ENCODE measurements around the gene PACS1.
"Not testable (repeated sequence)": the region's sequence is repeated elsewhere in the genome, so short reads cannot be mapped to it uniquely, and the experiment has no call there.

The PACS1 gene

DNA sequence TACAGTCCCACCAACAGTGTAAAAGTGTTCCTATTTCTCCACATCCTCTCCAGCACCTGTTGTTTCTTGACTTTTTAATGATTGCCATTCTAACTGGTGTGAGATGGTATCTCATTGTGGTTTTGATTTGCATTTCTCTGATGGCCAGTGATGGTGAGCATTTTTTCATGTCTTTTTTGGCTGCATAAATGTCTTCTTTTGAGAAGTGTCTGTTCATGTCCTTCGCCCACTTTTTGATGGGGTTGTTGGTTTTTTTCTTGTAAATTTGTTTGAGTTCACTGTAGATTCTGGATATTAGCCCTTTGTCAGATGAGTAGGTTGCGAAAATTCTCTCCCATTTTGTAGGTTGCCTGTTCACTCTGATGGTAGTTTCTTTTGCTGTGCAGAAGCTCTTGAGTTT is 22.1 kb downstream of the PACS1 start:
- in situ Hi-C loops (cut with MboI; ENCODE audit: low sequenced_read_pairs); H3K4me1 ChIP-seq; H3K36me3 ChIP-seq (replicated peaks); H3K4me3 ChIP-seq; H3K9me3 ChIP-seq; H3K27me3 ChIP-seq (ENCODE audit: low read depth); DNase-seq (ENCODE audit: low spot score in 2 of 2): not testable (repeated sequence)

DNA sequence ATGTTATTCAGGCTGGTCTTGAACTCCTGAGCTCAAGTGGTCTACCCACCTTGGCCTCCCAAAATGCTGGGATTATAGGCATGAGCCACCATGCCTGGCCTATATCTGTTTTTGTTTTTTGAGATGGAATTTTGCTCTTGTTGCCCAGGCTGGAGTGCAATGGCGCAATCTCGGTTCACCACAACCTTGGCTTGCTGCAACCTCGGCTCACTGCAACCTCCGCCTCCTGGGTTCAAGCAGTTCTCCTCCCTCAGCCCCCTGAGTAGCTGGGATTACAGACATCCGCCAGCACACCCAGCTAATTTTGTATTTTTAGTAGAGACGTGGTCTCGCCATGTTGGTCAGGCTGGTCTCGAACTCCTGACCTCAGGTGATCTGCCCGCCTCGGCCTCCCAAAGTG is 29.7 kb downstream of the PACS1 start:
- H3K4me3 ChIP-seq; in situ Hi-C loops (cut with MboI; ENCODE audit: low sequenced_read_pairs); DNase-seq (ENCODE audit: low spot score in 2 of 2): not testable (repeated sequence)

DNA sequence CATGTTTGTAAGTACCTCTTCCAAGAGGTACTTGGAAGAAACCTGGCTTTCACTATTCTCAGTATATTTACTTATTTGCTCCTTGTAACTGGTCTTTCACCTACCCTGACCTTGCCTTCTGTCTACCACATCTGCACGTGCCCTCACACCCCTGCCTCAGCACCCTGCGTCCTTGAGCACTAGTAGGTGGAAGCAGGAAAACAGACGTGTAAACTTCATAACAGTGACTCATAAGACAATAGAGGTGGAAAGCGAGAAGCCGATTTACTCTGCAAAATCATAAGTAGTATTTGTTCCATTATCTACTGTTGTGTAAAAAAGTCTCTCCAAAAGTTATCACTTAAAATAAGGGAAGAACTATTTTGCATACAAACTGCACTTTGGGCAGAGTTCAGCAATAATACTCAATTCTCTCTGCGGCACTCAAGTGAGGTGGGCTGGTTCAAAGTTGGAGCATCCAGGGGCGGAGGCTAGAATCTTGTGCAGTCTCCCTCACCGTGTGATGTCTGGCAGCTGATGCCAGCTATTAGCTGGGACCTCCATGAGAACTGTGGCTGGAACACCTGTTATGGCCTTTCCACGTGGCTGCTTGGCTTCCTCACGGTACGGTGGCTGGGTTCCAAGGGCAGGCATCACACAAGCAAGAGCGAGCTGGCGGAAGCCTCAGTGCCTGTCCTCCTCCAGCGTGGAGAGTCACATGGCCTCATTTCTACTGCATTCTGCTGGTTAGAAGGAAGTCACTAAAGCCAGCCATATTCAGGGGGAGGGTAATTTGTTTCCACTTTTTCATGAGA is 30.4 kb downstream of the PACS1 start:
- no peaks in the 10 kb centered on the region for H3K9me3 ChIP-seq
- H3K27me3 ChIP-seq (ENCODE audit: low read depth): no peaks in the 10 kb centered on the region
- no peaks in the 10 kb centered on the region for H3K36me3 ChIP-seq (replicated peaks)
- H3K4me3 ChIP-seq: no peak overlapping the region
- peak in 1 of 2 experiments; percentile 12 for DNase-seq (ENCODE audit: low spot score in 2 of 2)
- H3K4me1 ChIP-seq: no peaks in the 10 kb centered on the region
- in situ Hi-C loops (cut with MboI; ENCODE audit: low sequenced_read_pairs): no loop called here

More for the DNA sequence above, 29.7 kb downstream of the PACS1 start:
- H3K9me3 ChIP-seq; H3K4me1 ChIP-seq; H3K27me3 ChIP-seq (ENCODE audit: low read depth); H3K36me3 ChIP-seq (replicated peaks): not testable (repeated sequence)

DNA sequence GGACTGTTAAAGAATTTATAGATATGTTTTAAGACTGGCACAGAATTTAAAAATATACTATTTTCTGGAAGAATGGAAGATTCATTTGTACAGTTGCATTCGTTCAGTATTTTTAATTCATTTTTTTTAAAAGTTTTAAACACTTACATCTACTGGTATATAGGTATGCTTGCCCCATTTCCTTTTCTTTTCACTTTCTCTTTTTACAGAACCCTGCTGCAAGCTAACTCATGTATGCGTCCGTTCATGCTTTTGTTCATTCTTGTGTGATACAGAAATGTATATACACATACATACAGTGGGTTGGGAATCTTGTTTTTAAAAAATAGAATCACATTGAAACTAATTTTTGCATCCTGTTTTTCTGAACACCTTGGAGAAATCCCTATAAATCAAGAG is 31.0 kb downstream of the PACS1 start:
- DNase-seq (ENCODE audit: low spot score in 2 of 2): no peak
- no peaks in the 10 kb centered on the region for H3K36me3 ChIP-seq (replicated peaks)
- in situ Hi-C loops (cut with MboI; ENCODE audit: low sequenced_read_pairs): no loop called here
- H3K4me3 ChIP-seq: no peak overlapping the region
- H3K9me3 ChIP-seq: no peaks in the 10 kb centered on the region
- H3K27me3 ChIP-seq (ENCODE audit: low read depth): no peaks in the 10 kb centered on the region
- H3K4me1 ChIP-seq: no peaks in the 10 kb centered on the region

DNA sequence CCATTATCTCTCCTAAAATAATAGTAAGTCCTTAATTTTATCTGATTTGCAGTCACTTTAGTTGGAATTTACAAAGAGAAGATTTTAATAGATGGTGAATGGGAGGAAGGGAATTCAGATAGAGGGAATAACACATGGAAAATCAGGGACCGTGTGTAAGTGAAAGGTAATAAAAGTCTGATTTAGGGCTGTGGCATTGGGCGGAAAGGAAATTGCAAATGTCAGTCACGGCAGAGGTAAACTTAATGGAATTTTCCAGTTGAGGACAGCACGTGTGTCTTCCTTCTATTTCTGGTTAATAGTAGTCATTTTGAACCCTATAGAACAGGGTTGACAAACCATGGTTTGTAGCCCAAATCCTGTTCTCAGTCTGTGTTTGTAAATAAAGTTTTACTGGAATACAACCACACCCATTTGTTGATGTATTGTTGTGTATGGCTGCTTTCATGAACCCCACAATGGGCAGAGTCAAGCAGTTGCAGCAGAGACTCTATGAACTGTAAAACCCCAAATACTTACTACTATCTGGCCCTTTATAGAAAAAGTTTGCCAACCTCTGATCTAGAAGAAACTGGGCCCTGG is 34.1 kb downstream of the PACS1 start:
- Histone ChIP-seq H3K36me3 (replicated peaks) (no peaks in the 10 kb centered on the region), H3K9me3 (no peaks in the 10 kb centered on the region), H3K27me3 (ENCODE audit: low read depth) (no peaks in the 10 kb centered on the region), H3K4me1 (no peaks in the 10 kb centered on the region), H3K4me3 (no peak overlapping the region)
- in situ Hi-C loops (cut with MboI; ENCODE audit: low sequenced_read_pairs): no loop called here
- DNase-seq (ENCODE audit: low spot score in 2 of 2): no peak

DNA sequence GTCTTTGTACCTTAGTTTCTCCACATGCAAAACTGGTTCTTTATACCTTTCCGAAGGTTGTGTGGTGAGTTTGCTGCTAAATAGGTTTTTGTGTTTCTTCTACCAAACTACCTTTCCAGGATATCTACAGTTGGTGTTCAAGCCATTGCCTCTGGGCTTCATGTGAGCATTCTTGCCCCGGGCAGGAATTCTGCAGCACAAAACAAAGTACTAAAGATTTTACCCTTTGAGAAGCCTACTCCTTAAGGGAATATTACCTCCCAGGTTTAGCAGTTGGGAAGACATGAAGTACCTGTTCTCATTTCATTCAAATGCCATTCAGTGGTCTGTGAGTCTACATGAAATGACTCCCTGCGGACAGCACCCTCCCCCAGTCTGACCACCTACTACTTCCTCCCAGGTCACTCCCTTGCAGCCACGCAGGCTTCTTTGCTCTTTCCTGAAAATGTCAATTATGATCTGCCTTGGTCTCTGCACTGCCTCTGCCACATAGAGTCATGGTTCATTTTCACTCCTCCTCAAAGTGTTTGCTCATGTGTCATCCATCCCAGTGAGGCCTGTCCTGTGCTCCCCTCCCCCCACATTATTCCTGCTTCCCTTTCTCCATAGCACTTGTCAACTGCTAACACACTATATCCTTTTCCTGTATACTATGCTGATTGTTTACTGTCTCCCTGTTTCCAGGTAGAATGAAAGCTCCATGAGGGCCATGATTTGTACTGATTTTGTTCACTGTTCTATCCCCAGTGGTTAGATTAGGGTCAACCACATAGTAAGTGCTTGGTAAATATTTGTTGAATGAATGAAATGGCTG is 36.9 kb downstream of the PACS1 start:
- in situ Hi-C loops (cut with MboI; ENCODE audit: low sequenced_read_pairs): no loop called here
- no peaks in the 10 kb centered on the region for H3K36me3 ChIP-seq (replicated peaks)
- no peak for DNase-seq (ENCODE audit: low spot score in 2 of 2)
- H3K4me3 ChIP-seq: no peak overlapping the region
- H3K9me3 ChIP-seq: no peaks in the 10 kb centered on the region
- no peaks in the 10 kb centered on the region for H3K27me3 ChIP-seq (ENCODE audit: low read depth)
- peaks cover 4% of the 10 kb centered on the region for H3K4me1 ChIP-seq

DNA sequence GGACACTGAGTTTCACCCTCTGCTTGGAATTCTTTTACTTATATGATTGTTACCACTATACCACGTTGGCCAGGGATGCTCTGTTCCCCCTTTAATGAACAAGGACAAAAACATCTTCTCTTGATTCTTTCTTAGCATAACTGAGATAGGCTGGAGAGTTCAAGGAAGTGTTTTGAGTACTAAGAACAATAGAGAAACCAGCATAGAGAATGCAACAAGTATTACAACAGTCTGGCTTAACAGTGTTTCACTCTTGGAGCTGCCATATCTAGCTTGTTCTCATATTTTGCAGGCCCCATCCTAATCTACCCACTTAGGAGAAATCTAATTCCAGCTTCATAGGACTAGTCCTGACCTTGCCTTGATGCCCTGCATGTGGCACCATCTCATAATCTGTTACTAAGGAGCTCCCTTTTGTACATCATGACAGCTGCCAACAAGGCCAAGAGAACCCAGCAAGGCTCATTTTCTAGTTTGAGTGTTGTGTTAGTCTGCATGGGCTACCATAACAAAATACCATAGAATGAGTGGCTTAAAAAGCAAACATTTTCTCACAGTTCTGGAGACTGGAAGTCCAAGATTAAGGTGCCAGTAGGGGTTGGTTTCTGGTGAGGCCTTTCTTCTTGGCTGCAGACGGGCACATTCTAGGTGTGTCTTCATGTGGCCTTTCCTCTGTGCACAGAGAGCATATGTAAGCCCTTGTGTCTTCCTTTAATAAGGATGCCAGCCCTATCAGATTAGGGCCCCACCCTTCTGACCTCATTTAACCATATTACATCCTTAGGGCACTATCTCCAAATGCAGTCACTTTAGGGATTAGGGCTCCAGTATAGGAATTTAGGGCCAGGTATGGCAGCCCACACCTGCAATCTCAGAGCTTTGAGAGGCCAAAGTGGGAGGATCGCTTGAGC is 37.8 kb downstream of the PACS1 start:
- H3K9me3 ChIP-seq: no peaks in the 10 kb centered on the region
- DNase-seq (ENCODE audit: low spot score in 2 of 2): no peak
- in situ Hi-C loops (cut with MboI; ENCODE audit: low sequenced_read_pairs): no loop called here
- no peaks in the 10 kb centered on the region for H3K27me3 ChIP-seq (ENCODE audit: low read depth)
- H3K4me3 ChIP-seq: no peak overlapping the region
- H3K36me3 ChIP-seq (replicated peaks): no peaks in the 10 kb centered on the region
- peaks cover 13% of the 10 kb centered on the region for H3K4me1 ChIP-seq

DNA sequence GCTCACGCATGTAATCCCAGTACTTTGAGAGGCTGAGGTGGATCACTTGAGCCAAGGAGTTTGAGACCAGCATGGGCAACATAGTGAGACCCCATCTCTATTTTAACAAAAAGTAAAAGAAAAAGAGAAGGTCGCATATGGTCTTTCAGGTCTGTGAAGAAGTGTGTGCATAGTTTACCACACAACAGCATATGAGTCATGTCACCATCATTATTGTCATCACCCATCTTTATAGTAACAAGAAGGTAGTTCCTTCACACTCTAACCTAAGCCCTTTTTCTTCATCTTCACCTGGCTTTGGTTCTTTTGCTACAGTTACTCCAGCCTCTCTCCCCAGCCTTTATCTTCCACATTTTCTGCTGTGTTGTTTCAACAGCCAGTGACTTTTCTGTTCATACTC is 39.2 kb downstream of the PACS1 start:
- peaks cover 22% of the 10 kb centered on the region for H3K4me1 ChIP-seq
- no peaks in the 10 kb centered on the region for H3K9me3 ChIP-seq
- H3K4me3 ChIP-seq: no peak overlapping the region
- no peaks in the 10 kb centered on the region for H3K36me3 ChIP-seq (replicated peaks)
- in situ Hi-C loops (cut with MboI; ENCODE audit: low sequenced_read_pairs): no loop called here
- DNase-seq (ENCODE audit: low spot score in 2 of 2): no peak
- no peaks in the 10 kb centered on the region for H3K27me3 ChIP-seq (ENCODE audit: low read depth)

DNA sequence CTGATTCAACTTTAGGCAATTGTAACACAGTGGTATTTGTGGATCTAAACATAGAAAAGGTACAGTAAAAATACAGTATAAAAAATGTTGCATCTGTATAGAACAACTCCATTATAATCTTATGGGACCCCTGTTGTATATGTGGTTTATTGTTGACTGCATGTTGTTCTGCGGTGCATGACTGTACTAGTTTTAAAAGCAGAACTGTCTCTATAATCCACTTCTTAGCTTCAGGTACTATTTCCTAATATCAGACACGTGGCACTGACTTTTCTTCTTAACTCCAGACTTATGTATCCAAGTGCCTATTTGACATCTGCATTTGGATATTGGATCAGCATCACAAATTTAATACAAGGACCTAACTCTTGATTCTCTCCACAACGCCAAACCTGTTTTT is 41.1 kb downstream of the PACS1 start:
- no peaks in the 10 kb centered on the region for H3K36me3 ChIP-seq (replicated peaks)
- in situ Hi-C loops (cut with MboI; ENCODE audit: low sequenced_read_pairs): no loop called here
- H3K9me3 ChIP-seq: no peaks in the 10 kb centered on the region
- no peak overlapping the region for H3K4me3 ChIP-seq
- H3K27me3 ChIP-seq (ENCODE audit: low read depth): no peaks in the 10 kb centered on the region
- DNase-seq (ENCODE audit: low spot score in 2 of 2): no peak
- peaks cover 36% of the 10 kb centered on the region for H3K4me1 ChIP-seq

DNA sequence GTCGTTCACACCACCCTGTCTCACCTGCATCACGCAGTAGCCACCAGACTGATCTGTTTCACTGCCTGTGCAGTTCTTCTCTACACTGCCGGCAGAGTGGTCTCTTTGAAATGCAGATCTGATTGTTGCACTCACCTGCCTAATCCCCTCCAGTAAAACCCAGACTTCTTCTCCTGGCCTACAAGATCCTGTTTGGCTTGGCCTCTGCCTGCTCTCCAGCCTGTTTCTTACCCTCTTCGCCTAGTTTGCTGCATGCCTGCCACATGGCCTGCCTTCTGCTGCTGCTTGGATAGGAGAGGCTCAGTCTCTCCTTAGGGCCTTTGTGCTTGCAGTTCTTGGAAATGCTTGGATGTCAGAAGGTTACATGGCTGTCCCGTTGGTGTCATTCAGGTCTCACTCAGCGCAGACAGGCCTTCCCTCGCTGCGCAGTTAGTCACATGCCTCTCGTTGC is 42.0 kb downstream of the PACS1 start:
- Histone ChIP-seq H3K36me3 (replicated peaks) (no peaks in the 10 kb centered on the region), H3K4me3 (no peak overlapping the region), H3K27me3 (ENCODE audit: low read depth) (no peaks in the 10 kb centered on the region), H3K4me1 (peaks cover 36% of the 10 kb centered on the region), H3K9me3 (no peaks in the 10 kb centered on the region)
- in situ Hi-C loops (cut with MboI; ENCODE audit: low sequenced_read_pairs): no loop called here
- DNase-seq (ENCODE audit: low spot score in 2 of 2): peak; percentile 24 to 38

DNA sequence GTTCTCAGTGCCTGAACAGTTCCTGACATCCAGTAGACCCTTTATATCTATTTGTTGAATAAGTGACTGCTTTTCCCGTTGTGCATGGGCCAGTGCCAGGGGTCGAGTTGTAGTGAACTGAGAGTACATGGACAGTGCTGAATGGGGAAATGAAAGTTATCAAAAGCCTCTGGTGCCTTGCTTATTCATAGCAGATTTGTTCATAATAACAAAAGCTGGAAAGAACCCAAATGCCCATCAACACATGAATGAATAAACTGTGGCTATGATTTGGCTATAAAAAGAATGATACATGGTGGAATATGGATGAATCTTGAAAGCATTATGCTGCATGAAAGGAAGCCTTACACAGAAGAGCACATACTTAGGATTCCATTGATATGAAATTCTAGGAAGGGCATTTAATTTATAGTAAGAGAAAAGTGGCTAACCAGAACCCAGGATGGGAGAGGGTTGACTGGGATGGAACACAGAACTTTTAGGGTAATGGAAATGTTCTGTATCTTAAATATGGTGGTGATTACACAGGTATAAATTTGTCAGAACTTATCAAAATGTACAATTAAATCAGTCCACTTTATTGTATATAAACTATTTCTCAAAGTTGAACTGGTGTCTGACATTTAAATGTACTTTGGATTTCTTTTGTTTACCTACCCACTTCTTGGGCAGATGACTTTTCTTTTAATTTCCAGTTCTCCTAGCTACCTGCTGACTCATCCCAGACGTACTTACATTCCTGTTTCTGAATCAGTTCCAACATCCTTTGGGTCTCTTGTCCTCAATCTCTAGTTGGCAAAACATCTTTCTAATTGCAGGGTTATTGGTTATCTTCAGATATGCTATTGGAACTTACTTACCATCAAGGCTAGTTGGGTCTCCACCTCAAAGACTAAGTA is 42.8 kb downstream of the PACS1 start:
- peaks cover 36% of the 10 kb centered on the region for H3K4me1 ChIP-seq
- no peaks in the 10 kb centered on the region for H3K9me3 ChIP-seq
- H3K4me3 ChIP-seq: no peak overlapping the region
- no peaks in the 10 kb centered on the region for H3K27me3 ChIP-seq (ENCODE audit: low read depth)
- H3K36me3 ChIP-seq (replicated peaks): no peaks in the 10 kb centered on the region
- peak; percentile 58 to 85 for DNase-seq (ENCODE audit: low spot score in 2 of 2)
- in situ Hi-C loops (cut with MboI; ENCODE audit: low sequenced_read_pairs): no loop called here

DNA sequence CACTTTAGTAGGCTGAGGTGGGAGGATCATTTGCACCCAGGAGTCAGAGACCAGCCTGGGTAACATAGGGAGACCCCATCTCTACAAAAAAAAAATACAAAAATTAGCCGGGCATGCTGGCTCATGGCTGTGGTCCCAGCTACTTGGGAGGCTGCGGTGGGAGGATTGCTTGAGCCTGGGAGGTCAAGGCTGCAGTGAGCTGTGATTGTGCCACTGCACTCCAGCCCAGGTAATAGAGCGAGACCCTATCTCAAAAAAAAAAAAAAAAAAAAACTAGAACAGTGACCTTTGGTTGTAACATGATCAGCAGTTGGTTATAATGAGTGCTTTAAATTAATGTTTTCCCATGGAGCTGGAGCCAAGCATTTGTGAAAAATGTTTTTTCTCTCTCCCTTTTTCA is 44.9 kb downstream of the PACS1 start:
- peaks cover 36% of the 10 kb centered on the region for H3K4me1 ChIP-seq
- H3K27me3 ChIP-seq (ENCODE audit: low read depth); in situ Hi-C loops (cut with MboI; ENCODE audit: low sequenced_read_pairs); H3K4me3 ChIP-seq; DNase-seq (ENCODE audit: low spot score in 2 of 2); H3K36me3 ChIP-seq (replicated peaks); H3K9me3 ChIP-seq: not testable (repeated sequence)

Measured in HAP-1 (cell line).